IPS DF 6.9 (cell line): ENCODE measurements around the gene LAMC3.

Experiments used
- DNase-seq: peaks from one replicate; pipeline ENCODE4 v3.0.0-alpha.2; 2013; ENCODE audit warnings: low read depth, low spot score
- H3K27ac ChIP-seq: one replicate; pipeline ENCODE4 v1.5.1; 2013; ENCODE audit warnings: low read length, control low read depth
- H3K27me3 ChIP-seq: 2 replicates; pipeline ENCODE4 v1.6.1; 2013; ENCODE audit warnings: mild to moderate bottlenecking, low read length; ENCODE audit not compliant: control insufficient read depth, insufficient read depth
- H3K36me3 ChIP-seq: 2 replicates; pipeline ENCODE4 v1.6.1; 2013; ENCODE audit warnings: low read length; ENCODE audit not compliant: control insufficient read depth, insufficient read depth
- H3K4me1 ChIP-seq: 2 replicates; pipeline ENCODE4 v1.6.1; 2013; ENCODE audit warnings: low read length; ENCODE audit not compliant: control insufficient read depth, insufficient read depth
- H3K4me3 ChIP-seq: 2 replicates; pipeline ENCODE4 v1.5.1; 2013; ENCODE audit warnings: mild to moderate bottlenecking, low read length
- H3K9me3 ChIP-seq: 2 replicates; pipeline ENCODE4 v1.6.1; 2013; ENCODE audit warnings: low read length, inconsistent platforms; ENCODE audit not compliant: control insufficient read depth, insufficient read depth
- WGBS: extraction: QIAGEN DNeasy Blood & Tissue Kit; methylation state at CpG from one replicate; pipeline ENCODE4 v1.1.7; 2013; ENCODE audit warnings: mixed read lengths, missing lambda C conversion rate; ENCODE audit not compliant: insufficient read length, insufficient coverage; 5-methylcytosine and 5-hydroxymethylcytosine counted together

The LAMC3 gene

GRCh38 chr9:131008909-131009618 lies at the start of gene LAMC3:
Gene LAMC3, plus strand, starts transcription at chr9:131009174. Its CDS starts 41 bp downstream, at chr9:131009215.
- Histone ChIP-seq H3K27ac (no peak within 1 kb of the TSS), H3K27me3 (peaks cover 1% of the 10 kb centered on the region; the same call in 1 of the 2 replicates), H3K36me3 (no peaks in the 10 kb centered on the region), H3K4me3 (peak within 1 kb of the TSS; percentile 32; the same call in 1 of the 2 replicates), H3K9me3 (no peaks in the 10 kb centered on the region), H3K4me1 (peaks cover 11% of the 10 kb centered on the region)
- no peak for DNase-seq
- no CpG with 5 or more reads among the region's 88 CpGs for WGBS

GRCh38 chr9:130959809-130960334 lies 49.1 kb upstream of the LAMC3 start:
- Histone ChIP-seq H3K9me3 (no peaks in the 10 kb centered on the region), H3K4me3 (no peak overlapping the region), H3K4me1 (no peaks in the 10 kb centered on the region; the same call in 1 of the 2 replicates), H3K27me3 (no peaks in the 10 kb centered on the region), H3K36me3 (no peaks in the 10 kb centered on the region), H3K27ac (no peak overlapping the region)
- DNase-seq = no peak
- no CpG with 5 or more reads among the region's 9 CpGs for WGBS

- Histone ChIP-seq H3K9me3 (no peaks in the 10 kb centered on the region), H3K4me3 (no peak overlapping the region), H3K27ac (no peak overlapping the region), H3K36me3 (no peaks in the 10 kb centered on the region), H3K4me1 (no peaks in the 10 kb centered on the region; the same call in 1 of the 2 replicates), H3K27me3 (no peaks in the 10 kb centered on the region)
- DNase-seq = no peak
- no CpG with 5 or more reads among the region's 14 CpGs for WGBS
Measured at GRCh38 chr9:130960522-130961378, 48.2 kb upstream of the LAMC3 start.

- H3K4me1 ChIP-seq = no peaks in the 10 kb centered on the region
- no peak for DNase-seq
- no peaks in the 10 kb centered on the region for H3K36me3 ChIP-seq
- H3K9me3 ChIP-seq = no peaks in the 10 kb centered on the region
- H3K4me3 ChIP-seq = no peak overlapping the region
- no peaks in the 10 kb centered on the region for H3K27me3 ChIP-seq
- no CpG with 5 or more reads among the region's 8 CpGs for WGBS
- no peak overlapping the region for H3K27ac ChIP-seq
Measured at GRCh38 chr9:130961511-130962300, 47.3 kb upstream of the LAMC3 start.

GRCh38 chr9:130962418-130963316 lies 46.3 kb upstream of the LAMC3 start:
- DNase-seq = no peak
- Histone ChIP-seq H3K9me3 (no peaks in the 10 kb centered on the region), H3K27ac (no peak overlapping the region), H3K27me3 (no peaks in the 10 kb centered on the region), H3K4me3 (no peak overlapping the region), H3K4me1 (no peaks in the 10 kb centered on the region), H3K36me3 (no peaks in the 10 kb centered on the region)
- no CpG with 5 or more reads among the region's 22 CpGs for WGBS

- Histone ChIP-seq H3K27ac (no peak overlapping the region), H3K36me3 (no peaks in the 10 kb centered on the region), H3K4me1 (no peaks in the 10 kb centered on the region), H3K27me3 (no peaks in the 10 kb centered on the region), H3K4me3 (no peak overlapping the region), H3K9me3 (no peaks in the 10 kb centered on the region)
- WGBS = no CpG with 5 or more reads among the region's 15 CpGs
- DNase-seq = no peak
Measured at GRCh38 chr9:130963337-130963908, 45.6 kb upstream of the LAMC3 start.

- H3K4me3 ChIP-seq = no peak overlapping the region
Measured at GRCh38 chr9:130963916-130964315, 45.1 kb upstream of the LAMC3 start.

GRCh38 chr9:130965680-130966079 lies 43.3 kb upstream of the LAMC3 start:
- no peaks in the 10 kb centered on the region for H3K27me3 ChIP-seq
- H3K4me3 ChIP-seq = no peak overlapping the region
- H3K36me3 ChIP-seq = no peaks in the 10 kb centered on the region
- no peak for DNase-seq
- no peaks in the 10 kb centered on the region for H3K9me3 ChIP-seq
- WGBS = no CpG with 5 or more reads among the region's 7 CpGs
- no peak overlapping the region for H3K27ac ChIP-seq
- H3K4me1 ChIP-seq = no peaks in the 10 kb centered on the region

More at GRCh38 chr9:130963916-130964315, 45.1 kb upstream of the LAMC3 start:
- Histone ChIP-seq H3K9me3 (no peaks in the 10 kb centered on the region), H3K4me1 (no peaks in the 10 kb centered on the region), H3K27ac (no peak overlapping the region), H3K36me3 (no peaks in the 10 kb centered on the region), H3K27me3 (no peaks in the 10 kb centered on the region)
- no peak for DNase-seq
- WGBS = no CpG with 5 or more reads among the region's 8 CpGs

- DNase-seq = no peak
- Histone ChIP-seq H3K4me3 (no peak overlapping the region), H3K27me3 (no peaks in the 10 kb centered on the region), H3K27ac (no peak overlapping the region), H3K4me1 (no peaks in the 10 kb centered on the region), H3K36me3 (no peaks in the 10 kb centered on the region), H3K9me3 (no peaks in the 10 kb centered on the region)
- WGBS = no CpG with 5 or more reads among the region's 12 CpGs
Measured at GRCh38 chr9:130970052-130970451, 38.9 kb upstream of the LAMC3 start.
